ENCODE data around the gene ALK.
"Not testable (repeated sequence)": the region's sequence is repeated elsewhere in the genome, so short reads cannot be mapped to it uniquely, and the experiment has no call there.

Gene ALK

GRCh38 chr2:29837925-29838324, 83.5 kb downstream of the ALK start:
- no peak for DNase-seq

- no peak for DNase-seq
These were observed 86.8 kb downstream of the ALK start for GRCh38 chr2:29834624-29835023.

GRCh38 chr2:29834036-29834540, 87.3 kb downstream of the ALK start:
- DNase-seq: no peak

- no peak for DNase-seq
These were observed 89.8 kb downstream of the ALK start for GRCh38 chr2:29831560-29831959.

GRCh38 chr2:29829841-29830240, 91.5 kb downstream of the ALK start:
- no peak for DNase-seq

GRCh38 chr2:29824145-29824544, 97.2 kb downstream of the ALK start:
- DNase-seq: not testable (repeated sequence)

- DNase-seq: no peak
These were observed 99.8 kb downstream of the ALK start for GRCh38 chr2:29821591-29821990.

- no peak for DNase-seq
These were observed 101.8 kb downstream of the ALK start for GRCh38 chr2:29819570-29819969.

GRCh38 chr2:29817801-29818680, 103.3 kb downstream of the ALK start:
- DNase-seq: no peak

- DNase-seq: no peak
These were observed 104.1 kb downstream of the ALK start for GRCh38 chr2:29817299-29817698.

- no peak for DNase-seq
These were observed 104.7 kb downstream of the ALK start for GRCh38 chr2:29816651-29817050.

- DNase-seq: no peak
These were observed 110.0 kb downstream of the ALK start for GRCh38 chr2:29811378-29811777.

GRCh38 chr2:29810956-29811355, 110.4 kb downstream of the ALK start:
- DNase-seq: no peak

GRCh38 chr2:29808321-29808720, 113.1 kb downstream of the ALK start:
- no peak for DNase-seq

GRCh38 chr2:29807082-29807481, 114.3 kb downstream of the ALK start:
- no peak for DNase-seq

GRCh38 chr2:29806461-29806860, 114.9 kb downstream of the ALK start:
- DNase-seq: no peak

- no peak for DNase-seq
These were observed 116.7 kb downstream of the ALK start for GRCh38 chr2:29804671-29805070.

GRCh38 chr2:29803537-29803936, 117.8 kb downstream of the ALK start:
- no peak for DNase-seq

GRCh38 chr2:29802986-29803385, 118.4 kb downstream of the ALK start:
- no peak for DNase-seq

GRCh38 chr2:29799628-29800027, 121.8 kb downstream of the ALK start:
- no peak for DNase-seq

GRCh38 chr2:29797916-29798315, 123.5 kb downstream of the ALK start:
- DNase-seq: no peak

- DNase-seq: no peak
These were observed 124.9 kb downstream of the ALK start for GRCh38 chr2:29796446-29796845.

GRCh38 chr2:29789911-29790485, 131.4 kb downstream of the ALK start:
- DNase-seq: no peak

Measured in activated gamma-delta T cell (primary cell).